Measurements from ENCODE around the gene RANGAP1. TPM values are rescaled to one million over a fixed set of nuclear protein-coding genes. Genes with fewer than 3 reads are reported as not detected.

RANGAP1 gene
- total RNA-seq, 1 donor from 2014 or later, result 80.8 TPM

- H3K27me3 Mint-ChIP-seq (ENCODE audit: unreplicated experiment), result peaks cover 2% of the 10 kb centered on the region
- no peak overlapping the region for H3K4me3 Mint-ChIP-seq (ENCODE audit: unreplicated experiment)
- no peak overlapping the region for H3K27ac Mint-ChIP-seq (ENCODE audit: unreplicated experiment)
- TF ChIP-seq, protein P1, sequence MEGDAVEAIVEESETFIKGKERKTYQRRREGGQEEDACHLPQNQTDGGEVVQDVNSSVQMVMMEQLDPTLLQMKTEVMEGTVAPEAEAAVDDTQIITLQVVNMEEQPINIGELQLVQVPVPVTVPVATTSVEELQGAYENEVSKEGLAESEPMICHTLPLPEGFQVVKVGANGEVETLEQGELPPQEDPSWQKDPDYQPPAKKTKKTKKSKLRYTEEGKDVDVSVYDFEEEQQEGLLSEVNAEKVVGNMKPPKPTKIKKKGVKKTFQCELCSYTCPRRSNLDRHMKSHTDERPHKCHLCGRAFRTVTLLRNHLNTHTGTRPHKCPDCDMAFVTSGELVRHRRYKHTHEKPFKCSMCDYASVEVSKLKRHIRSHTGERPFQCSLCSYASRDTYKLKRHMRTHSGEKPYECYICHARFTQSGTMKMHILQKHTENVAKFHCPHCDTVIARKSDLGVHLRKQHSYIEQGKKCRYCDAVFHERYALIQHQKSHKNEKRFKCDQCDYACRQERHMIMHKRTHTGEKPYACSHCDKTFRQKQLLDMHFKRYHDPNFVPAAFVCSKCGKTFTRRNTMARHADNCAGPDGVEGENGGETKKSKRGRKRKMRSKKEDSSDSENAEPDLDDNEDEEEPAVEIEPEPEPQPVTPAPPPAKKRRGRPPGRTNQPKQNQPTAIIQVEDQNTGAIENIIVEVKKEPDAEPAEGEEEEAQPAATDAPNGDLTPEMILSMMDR (IDR thresholded peaks at IDR 0.05; ENCODE audit: partially characterized antibody, unreplicated experiment), result no peak
- H3K36me3 Mint-ChIP-seq (ENCODE audit: unreplicated experiment), result no peaks in the 10 kb centered on the region
- DNase-seq, result no peak
- H3K4me1 Mint-ChIP-seq (ENCODE audit: low read depth, unreplicated experiment), result peaks cover 1% of the 10 kb centered on the region
- H3K9me3 Mint-ChIP-seq (ENCODE audit: unreplicated experiment), result peaks cover 2% of the 10 kb centered on the region
Observed at GRCh38 chr22:41256254-41257253, 29.4 kb downstream of the RANGAP1 start.

- TF ChIP-seq, protein P1 (IDR thresholded peaks at IDR 0.05; ENCODE audit: partially characterized antibody, unreplicated experiment), result no peak
- Mint-ChIP-seq H3K36me3 (ENCODE audit: unreplicated experiment) (no peaks in the 10 kb centered on the region), H3K27me3 (ENCODE audit: unreplicated experiment) (peaks cover 6% of the 10 kb centered on the region), H3K4me3 (ENCODE audit: unreplicated experiment) (no peak overlapping the region), H3K9me3 (ENCODE audit: unreplicated experiment) (peaks cover 2% of the 10 kb centered on the region), H3K27ac (ENCODE audit: unreplicated experiment) (no peak overlapping the region), H3K4me1 (ENCODE audit: low read depth, unreplicated experiment) (peaks cover 1% of the 10 kb centered on the region)
- DNase-seq, result no peak
Observed at GRCh38 chr22:41254230-41254629, 31.8 kb downstream of the RANGAP1 start.

DNA sequence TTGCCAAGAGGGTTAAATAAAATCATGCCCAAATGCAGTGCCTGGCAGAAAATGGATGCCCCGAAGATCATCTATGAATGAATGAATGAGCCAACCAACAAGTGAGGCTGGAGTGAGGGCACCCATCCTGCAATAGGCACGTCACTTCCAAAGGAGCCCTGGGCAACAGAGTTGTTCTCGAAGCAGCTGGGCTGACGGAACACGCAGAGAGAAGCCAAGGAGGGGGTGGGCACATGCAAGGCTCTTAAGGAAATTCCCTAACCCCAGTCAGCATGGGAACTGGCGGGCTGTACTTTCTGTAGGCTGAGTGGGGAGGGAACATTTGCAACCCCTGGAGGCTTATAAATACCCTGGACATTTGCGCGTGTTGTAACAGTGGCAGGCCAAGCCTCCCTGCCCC lies 33.6 kb downstream of the RANGAP1 start:
- no peak overlapping the region for H3K27ac Mint-ChIP-seq (ENCODE audit: unreplicated experiment)
- no peaks in the 10 kb centered on the region for H3K36me3 Mint-ChIP-seq (ENCODE audit: unreplicated experiment)
- TF ChIP-seq, protein P1 (IDR thresholded peaks at IDR 0.05; ENCODE audit: partially characterized antibody, unreplicated experiment), result no peak
- no peak overlapping the region for H3K4me3 Mint-ChIP-seq (ENCODE audit: unreplicated experiment)
- no peak for DNase-seq
- H3K27me3 Mint-ChIP-seq (ENCODE audit: unreplicated experiment), result peaks cover 4% of the 10 kb centered on the region
- H3K4me1 Mint-ChIP-seq (ENCODE audit: low read depth, unreplicated experiment), result peaks cover under 1% of the 10 kb centered on the region
- peaks cover 2% of the 10 kb centered on the region for H3K9me3 Mint-ChIP-seq (ENCODE audit: unreplicated experiment)

GRCh38 chr22:41250127-41250526 lies 35.9 kb downstream of the RANGAP1 start:
- Mint-ChIP-seq H3K4me1 (ENCODE audit: low read depth, unreplicated experiment) (no peaks in the 10 kb centered on the region), H3K27ac (ENCODE audit: unreplicated experiment) (no peak overlapping the region)

More at GRCh38 chr22:41250127-41250526, 35.9 kb downstream of the RANGAP1 start:
- Mint-ChIP-seq H3K36me3 (ENCODE audit: unreplicated experiment) (no peaks in the 10 kb centered on the region), H3K27me3 (ENCODE audit: unreplicated experiment) (peaks cover 4% of the 10 kb centered on the region), H3K4me3 (ENCODE audit: unreplicated experiment) (no peak overlapping the region), H3K9me3 (ENCODE audit: unreplicated experiment) (peaks cover 2% of the 10 kb centered on the region)
- TF ChIP-seq, protein P1 (IDR thresholded peaks at IDR 0.05; ENCODE audit: partially characterized antibody, unreplicated experiment), result no peak
- DNase-seq, result no peak
